HEK293T (cell line): ENCODE measurements around the gene MPEG1.

Experiments used
- ARNT ChIP-seq: fragments of 450-650 bp; IDR thresholded peaks from 2 replicates; pipeline ENCODE4 v1.6.1; 2017; ENCODE audit warnings: mild to moderate bottlenecking
- BHLHE40 ChIP-seq: fragments of 450-650 bp; IDR thresholded peaks from 2 replicates; pipeline ENCODE4 v1.6.1; 2016; ENCODE audit warnings: mild to moderate bottlenecking, moderate library complexity, borderline replicate concordance
- ELF4 ChIP-seq: fragments of 450-650 bp; IDR thresholded peaks from 2 replicates; pipeline ENCODE4 v1.6.1; 2017; ENCODE audit warnings: antibody characterized with exemption
- FOXA1 ChIP-seq: fragments of 450-650 bp; IDR thresholded peaks from 2 replicates; pipeline ENCODE4 v1.6.1; 2016; ENCODE audit warnings: mild to moderate bottlenecking
- FOXM1 ChIP-seq: fragments of 450-650 bp; IDR thresholded peaks from 2 replicates; pipeline ENCODE4 v1.6.1; 2017; ENCODE audit warnings: mild to moderate bottlenecking, borderline replicate concordance
- HDGF ChIP-seq: fragments of 450-650 bp; IDR thresholded peaks from 2 replicates; pipeline ENCODE4 v1.6.1; 2017; ENCODE audit warnings: antibody characterized with exemption, borderline replicate concordance
- L3MBTL2 ChIP-seq: fragments of 450-650 bp; conservative IDR thresholded peaks from 2 replicates; pipeline ENCODE4 v1.6.1; 2016; ENCODE audit warnings: mild to moderate bottlenecking
- SP1 ChIP-seq: fragments of 450-650 bp; IDR thresholded peaks from 2 replicates; pipeline ENCODE4 v1.6.1; 2017
- SUZ12 ChIP-seq: fragments of 450-650 bp; IDR thresholded peaks from 2 replicates; pipeline ENCODE4 v1.6.1; 2016; ENCODE audit warnings: mild to moderate bottlenecking
- TARDBP ChIP-seq: fragments of 450-650 bp; IDR thresholded peaks from 2 replicates; pipeline ENCODE4 v1.6.1; 2016
- ZNF384 ChIP-seq: fragments of 450-650 bp; IDR thresholded peaks from 2 replicates; pipeline ENCODE4 v1.6.1; 2016
- TF ChIP-seq, protein P1 (sequence below): fragments of 450-650 bp; IDR thresholded peaks from 2 replicates; pipeline ENCODE4 v1.6.1; 2016

DNA sequence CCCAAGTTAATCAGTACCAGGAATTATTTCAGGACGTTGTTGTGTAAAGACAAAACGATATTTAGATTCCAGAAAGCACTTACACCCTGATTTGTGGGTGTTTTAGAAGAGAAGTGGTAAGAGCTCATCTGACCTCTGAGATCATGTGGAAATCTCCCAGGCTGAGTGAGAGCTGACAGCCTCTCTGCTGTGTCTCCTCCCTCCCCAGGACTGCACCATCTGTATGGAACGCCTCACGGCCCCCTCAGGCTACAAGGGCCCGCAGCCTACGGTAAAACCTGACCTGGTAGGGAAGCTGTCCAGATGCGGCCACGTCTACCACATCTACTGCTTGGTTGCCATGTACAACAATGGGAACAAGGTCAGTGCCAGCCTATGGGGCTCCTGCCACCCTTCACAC, 20.8 kb downstream of the MPEG1 start:
- no peak for TF ChIP-seq SP1
- no peak for TF ChIP-seq BHLHE40
- no peak for TF ChIP-seq L3MBTL2
- TF ChIP-seq SUZ12, result no peak
- no peak for TF ChIP-seq FOXM1
- TF ChIP-seq ARNT, result no peak
- no peak for TF ChIP-seq ELF4
- no peak for TF ChIP-seq HDGF
- TF ChIP-seq, protein P1, sequence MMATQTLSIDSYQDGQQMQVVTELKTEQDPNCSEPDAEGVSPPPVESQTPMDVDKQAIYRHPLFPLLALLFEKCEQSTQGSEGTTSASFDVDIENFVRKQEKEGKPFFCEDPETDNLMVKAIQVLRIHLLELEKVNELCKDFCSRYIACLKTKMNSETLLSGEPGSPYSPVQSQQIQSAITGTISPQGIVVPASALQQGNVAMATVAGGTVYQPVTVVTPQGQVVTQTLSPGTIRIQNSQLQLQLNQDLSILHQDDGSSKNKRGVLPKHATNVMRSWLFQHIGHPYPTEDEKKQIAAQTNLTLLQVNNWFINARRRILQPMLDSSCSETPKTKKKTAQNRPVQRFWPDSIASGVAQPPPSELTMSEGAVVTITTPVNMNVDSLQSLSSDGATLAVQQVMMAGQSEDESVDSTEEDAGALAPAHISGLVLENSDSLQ, result no peak
- no peak for TF ChIP-seq TARDBP
- TF ChIP-seq FOXA1, result no peak
- no peak for TF ChIP-seq ZNF384
